Activated gamma-delta T cell treated with Interleukin-2 at 50 U/mL for 16 hours (primary cell): ENCODE data around the gene KRTAP6-2.

ENCODE experiments used
- DNase-seq: peaks from one replicate; pipeline ENCODE4 v3.0.0-alpha.2; 2020

The KRTAP6-2 gene

DNA sequence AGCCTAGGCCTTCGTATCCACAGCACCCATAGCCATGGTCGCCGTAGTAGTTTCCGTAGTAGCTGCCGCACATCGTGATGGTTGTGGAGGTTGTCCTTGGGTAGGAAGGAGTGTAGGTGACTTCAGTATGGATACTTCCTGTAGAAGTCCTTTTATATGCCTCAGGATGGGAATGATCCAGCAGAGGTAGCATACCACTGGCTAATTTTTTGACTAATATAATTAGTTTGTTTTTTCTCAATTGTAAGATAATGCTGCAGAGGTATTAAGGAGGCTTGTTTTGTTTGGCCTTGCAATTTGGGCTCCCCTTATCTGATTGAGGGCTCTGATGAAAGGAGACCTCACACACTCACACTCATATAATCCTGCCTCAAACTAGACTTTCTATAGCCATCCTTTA, at the start of gene KRTAP6-2:
KRTAP6-2 (minus strand) TSS at position 101 of the 400 bp plus-strand sequence; CDS start at position 73, 28 bp downstream.
- DNase-seq, result no peak

- DNase-seq, result no peak
These were observed 48.3 kb upstream of the KRTAP6-2 start for GRCh38 chr21:30646904-30647414.

GRCh38 chr21:30642564-30642963, 43.9 kb upstream of the KRTAP6-2 start, which contains the start of gene KRTAP20-3:
KRTAP20-3 (plus strand) TSS chr21:30642864.
- no peak for DNase-seq

DNA sequence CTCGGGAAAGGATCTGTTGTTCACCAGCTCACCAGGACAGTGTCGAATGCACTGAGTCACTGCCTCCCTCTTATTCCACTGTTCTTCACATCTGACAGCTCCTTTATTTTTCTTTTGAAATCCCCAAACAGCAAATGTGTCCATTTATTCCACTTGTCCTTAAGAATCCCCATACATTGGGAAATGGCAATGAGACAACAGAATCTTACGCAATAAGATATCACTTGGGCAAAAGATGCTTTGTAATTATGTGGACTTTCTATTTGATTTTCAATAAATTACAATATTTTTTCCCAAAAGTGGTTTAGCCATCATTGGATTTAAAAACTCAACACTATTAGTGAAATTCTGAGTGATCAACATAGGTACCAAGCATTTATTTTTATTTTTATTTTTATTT, 40.0 kb upstream of the KRTAP6-2 start:
- DNase-seq, result no peak

GRCh38 chr21:30634906-30635305, 36.2 kb upstream of the KRTAP6-2 start, which contains the start of gene KRTAP20-2:
KRTAP20-2 (plus strand) TSS chr21:30635206; CDS start chr21:30635264, 58 bp downstream.
- no peak for DNase-seq

DNA sequence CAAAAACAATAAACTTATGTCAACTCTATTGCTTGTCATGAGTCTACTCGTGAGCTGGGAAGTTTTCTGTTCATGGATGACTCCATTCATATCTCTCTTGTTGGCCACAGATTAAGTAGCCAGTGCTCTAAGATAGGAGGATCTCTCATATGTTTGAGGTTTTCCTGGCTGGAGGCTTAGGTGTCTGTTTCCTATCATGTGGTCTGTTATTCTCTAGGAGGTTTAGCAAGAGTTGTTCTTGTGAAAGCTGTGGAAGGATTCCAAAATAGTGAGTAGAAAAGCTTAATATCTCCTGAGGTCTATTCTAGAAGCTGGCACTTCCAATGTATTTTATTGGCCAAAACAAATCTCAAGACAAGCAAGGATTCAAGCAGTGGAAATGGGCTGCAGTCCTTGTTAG, 30.5 kb upstream of the KRTAP6-2 start:
- no peak for DNase-seq

- DNase-seq, result no peak
These were observed 29.4 kb upstream of the KRTAP6-2 start for GRCh38 chr21:30628109-30628508.

DNA sequence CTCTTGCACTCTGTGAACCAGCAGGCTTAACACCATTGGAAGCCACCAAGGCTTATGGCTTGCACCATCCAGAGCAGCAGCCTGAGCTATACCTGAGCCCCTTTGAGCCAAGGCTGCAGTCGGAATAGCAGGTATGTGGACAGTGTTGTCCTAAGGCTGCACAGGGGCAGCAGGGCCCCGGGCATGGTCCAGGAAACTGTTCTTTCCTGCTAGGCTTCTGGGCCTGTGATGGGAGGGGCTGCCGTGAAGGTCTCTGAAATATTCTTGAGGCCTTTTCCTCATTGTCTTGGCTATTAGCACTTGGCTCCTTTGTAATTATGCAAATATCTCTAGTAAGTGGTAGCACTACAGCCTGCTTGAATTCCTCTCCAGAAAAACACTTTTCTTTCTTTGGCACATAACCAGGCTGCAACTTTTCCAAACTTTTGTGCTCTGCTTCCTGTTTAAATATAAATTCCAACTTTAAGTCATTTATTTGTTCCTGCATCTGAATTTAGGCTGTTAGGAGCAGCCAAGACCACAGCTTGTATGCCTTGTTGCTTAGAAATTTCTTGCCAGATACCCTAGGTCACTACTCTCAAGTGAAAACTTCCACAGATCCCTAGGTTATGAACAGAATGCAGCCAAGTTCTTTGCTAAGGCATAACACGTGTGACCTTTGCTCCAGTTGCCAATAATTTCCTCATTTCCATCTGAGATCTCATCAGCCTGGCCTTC, 26.9 kb upstream of the KRTAP6-2 start:
- DNase-seq, result no peak

DNA sequence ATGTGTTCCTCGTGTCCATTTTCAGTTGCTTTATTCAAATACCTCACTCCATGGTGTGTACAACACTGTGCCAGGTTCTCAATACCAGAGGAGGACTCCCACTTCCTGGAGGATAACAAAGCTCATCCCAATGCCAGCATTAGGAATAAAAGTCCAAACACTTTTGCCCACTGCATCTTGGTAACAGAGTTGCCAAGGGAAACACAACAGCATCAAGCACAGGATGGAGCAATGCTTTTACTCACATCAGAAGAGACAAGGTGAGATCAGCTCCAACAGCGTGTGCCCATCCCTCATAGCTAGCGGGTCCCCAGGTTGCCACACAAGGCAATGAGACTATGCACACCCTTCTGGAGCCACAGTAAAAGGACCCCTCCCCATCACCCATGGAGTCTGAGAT, 24.7 kb upstream of the KRTAP6-2 start:
- DNase-seq, result no peak

- DNase-seq, result no peak
These were observed 21.8 kb upstream of the KRTAP6-2 start, which contains the start of gene KRTAP20-4 for GRCh38 chr21:30620522-30620921. KRTAP20-4 (plus strand) TSS chr21:30620627.

- no peak for DNase-seq
These were observed 21.4 kb upstream of the KRTAP6-2 start for GRCh38 chr21:30620080-30620479.

DNA sequence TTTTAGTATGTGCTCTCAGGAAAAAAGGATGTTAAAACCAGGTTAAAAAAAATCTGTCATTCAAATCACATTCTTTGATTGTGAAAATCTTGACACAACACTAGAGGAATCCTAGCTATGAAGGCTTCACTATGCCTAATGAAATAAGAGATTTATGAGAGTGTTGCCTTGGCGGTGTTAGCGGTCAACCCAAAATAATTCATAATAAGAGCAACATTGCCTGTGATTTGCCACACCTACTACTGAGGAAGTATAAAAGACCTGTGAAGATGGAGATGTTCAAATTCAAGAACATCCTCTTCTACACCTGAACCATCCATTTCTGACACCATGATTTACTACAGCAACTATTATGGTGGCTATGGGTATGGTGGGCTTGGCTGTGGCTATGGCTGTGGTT, 17.4 kb upstream of the KRTAP6-2 start, which contains the start of gene KRTAP20-1:
KRTAP20-1 (plus strand) TSS at position 301 of the 400 bp plus-strand sequence; CDS start at position 331, 30 bp downstream.
- DNase-seq, result no peak

DNA sequence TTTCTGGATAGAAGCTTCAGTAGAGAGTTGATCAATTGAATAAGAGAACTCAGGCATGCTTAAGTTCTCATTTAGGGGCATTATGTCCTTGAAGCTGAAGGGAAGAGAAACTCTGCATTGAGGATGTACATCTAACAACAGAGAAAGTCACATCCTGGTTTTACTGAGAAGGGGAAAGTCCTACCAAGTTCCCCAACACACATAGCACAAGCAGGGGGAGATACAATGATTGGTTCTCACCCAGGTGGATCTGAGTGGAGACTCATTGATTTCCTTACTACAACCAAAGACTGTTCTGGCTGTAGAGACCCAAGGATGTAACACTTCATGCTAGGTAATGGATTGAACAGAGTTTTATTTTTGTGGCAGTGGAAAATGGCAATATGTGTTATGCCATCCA, 16.5 kb upstream of the KRTAP6-2 start:
- DNase-seq, result no peak

GRCh38 chr21:30613836-30614235, 15.1 kb upstream of the KRTAP6-2 start, which contains the start of gene KRTAP6-1:
KRTAP6-1 (minus strand) TSS chr21:30613930; CDS start chr21:30613904, 26 bp downstream.
- no peak for DNase-seq

GRCh38 chr21:30612132-30612531, 13.4 kb upstream of the KRTAP6-2 start:
- no peak for DNase-seq

DNA sequence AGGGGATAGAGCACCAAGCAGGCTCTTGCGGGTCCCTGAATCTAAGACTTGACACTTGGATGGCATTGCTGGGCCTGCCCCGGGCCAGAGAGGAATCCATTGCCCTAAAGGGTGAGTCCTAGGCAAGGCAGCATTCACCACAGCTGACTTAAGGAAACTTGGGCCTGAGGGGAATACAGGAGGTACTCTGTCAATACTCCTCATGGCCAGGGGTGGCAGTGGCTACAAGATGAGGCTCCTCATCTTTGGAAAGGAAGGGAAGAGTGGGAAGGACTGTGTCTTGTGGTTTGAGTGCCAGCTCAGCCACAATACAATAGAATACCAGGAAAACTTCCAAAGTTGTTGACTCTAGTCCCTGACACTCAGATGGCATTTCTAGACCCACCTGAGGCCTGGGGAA, 7.3 kb upstream of the KRTAP6-2 start:
- DNase-seq, result no peak

- no peak for DNase-seq
These were observed 2.1 kb upstream of the KRTAP6-2 start, which contains the start of gene KRTAP22-1 for GRCh38 chr21:30600787-30601186. KRTAP22-1 (plus strand) TSS chr21:30601087.

- DNase-seq, result no peak
These were observed 6.6 kb downstream of the KRTAP6-2 start, which contains the start of gene KRTAP6-3 for GRCh38 chr21:30592140-30592539. KRTAP6-3 (plus strand) TSS chr21:30592440; CDS start chr21:30592446, 6 bp downstream.

- DNase-seq, result no peak
These were observed 8.4 kb downstream of the KRTAP6-2 start, which contains the start of gene KRTAP22-2 for GRCh38 chr21:30590297-30590696. KRTAP22-2 (minus strand) TSS chr21:30590397.

DNA sequence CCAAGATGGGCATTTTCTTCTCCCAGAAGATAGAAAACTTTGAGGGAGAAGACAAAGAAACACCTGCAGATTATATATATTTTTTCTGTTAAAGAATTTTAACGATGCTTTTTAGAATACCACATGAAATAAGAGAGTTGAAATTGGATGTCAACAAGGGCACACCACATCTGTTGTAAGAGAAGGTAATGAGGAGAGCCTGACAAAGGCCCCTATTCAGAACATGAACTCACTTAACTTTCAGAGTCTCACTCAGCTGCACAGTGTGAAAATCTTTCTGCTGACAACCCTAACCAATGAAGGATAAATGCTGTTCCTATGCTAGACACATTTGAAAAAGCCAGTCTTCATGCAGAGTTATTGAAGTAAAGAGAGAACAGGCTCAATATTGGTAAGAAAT, 15.8 kb downstream of the KRTAP6-2 start:
- no peak for DNase-seq

DNA sequence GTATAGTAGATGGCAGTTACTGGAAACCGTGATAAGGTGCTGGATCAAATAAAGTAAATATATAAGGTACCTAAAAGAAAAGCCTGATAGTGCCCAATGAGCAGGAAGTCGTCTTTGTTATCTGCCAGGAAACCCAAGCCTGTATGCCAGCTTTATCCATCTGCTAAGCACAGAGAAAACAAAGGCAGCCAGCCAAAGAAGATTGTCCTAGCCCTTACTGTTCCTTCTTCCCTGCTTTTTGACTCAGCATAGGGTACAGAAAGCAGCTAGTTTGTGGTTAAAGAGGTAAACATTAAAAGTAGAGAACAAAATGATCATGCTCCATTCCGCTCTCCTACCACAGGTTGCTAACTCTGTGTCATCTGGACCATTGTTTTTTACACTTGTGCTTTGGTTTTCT, 18.6 kb downstream of the KRTAP6-2 start:
- DNase-seq, result no peak

DNA sequence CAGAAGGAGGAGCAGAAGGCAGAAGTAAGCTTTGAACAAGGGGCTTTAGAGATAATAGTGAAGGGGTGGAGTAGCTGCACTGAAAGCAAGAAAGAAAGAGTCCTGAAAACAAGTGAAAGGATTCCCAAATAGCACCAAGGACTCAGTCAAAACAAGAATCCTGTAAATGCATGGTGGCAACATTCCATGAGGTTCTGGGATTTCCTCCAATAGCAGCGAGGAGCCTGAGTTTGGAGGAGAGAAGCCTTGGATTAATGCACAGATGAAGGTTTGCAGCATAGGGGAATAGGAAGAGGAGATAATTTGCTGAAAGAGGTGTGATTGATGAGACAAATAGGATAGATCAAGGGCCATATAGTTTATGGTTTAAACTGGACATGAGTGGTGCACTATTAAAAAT, 19.4 kb downstream of the KRTAP6-2 start:
- no peak for DNase-seq

GRCh38 chr21:30577766-30578165, 20.9 kb downstream of the KRTAP6-2 start:
- no peak for DNase-seq

GRCh38 chr21:30567617-30568016, 31.1 kb downstream of the KRTAP6-2 start:
- DNase-seq, result no peak
